H9 (cell line): ENCODE results near the gene ZIM2. TPM values are rescaled to one million over a fixed set of nuclear protein-coding genes. Genes with fewer than 3 reads are reported as not detected.

Experiments used
- DNase-seq: peaks from one replicate; pipeline ENCODE4 v3.0.0-alpha.2; 2017
- H2AFZ ChIP-seq: one replicate; pipeline ENCODE4 v1.6.1; 2013; ENCODE audit warnings: mild to moderate bottlenecking, low read length, control low read depth, moderate library complexity
- H2AK5ac ChIP-seq: 2 replicates; pipeline ENCODE4 v1.6.1; 2013; ENCODE audit warnings: low read length, control low read depth, mixed read lengths; ENCODE audit not compliant: insufficient read length
- H2BK120ac ChIP-seq: one replicate; pipeline ENCODE4 v1.6.1; 2013; ENCODE audit warnings: low read depth, mild to moderate bottlenecking, low read length, control low read depth, inconsistent platforms; ENCODE audit not compliant: poor library complexity, severe bottlenecking
- H2BK12ac ChIP-seq: 2 replicates; pipeline ENCODE4 v1.6.1; 2013; ENCODE audit warnings: low read length, control low read depth, mixed read lengths, low read depth; ENCODE audit not compliant: insufficient read length
- H2BK15ac ChIP-seq: 2 replicates; pipeline ENCODE4 v1.6.1; 2013; ENCODE audit warnings: low read depth, low read length, control low read depth
- H2BK20ac ChIP-seq: one replicate; pipeline ENCODE4 v1.6.1; 2013; ENCODE audit warnings: low read depth, mild to moderate bottlenecking, low read length, control low read depth, inconsistent platforms; ENCODE audit not compliant: poor library complexity, severe bottlenecking
- H2BK5ac ChIP-seq: 2 replicates; pipeline ENCODE4 v1.6.1; 2013; ENCODE audit warnings: low read length, control low read depth, mixed read lengths; ENCODE audit not compliant: insufficient read length
- H3K14ac ChIP-seq: 2 replicates; pipeline ENCODE4 v1.6.1; 2013; ENCODE audit warnings: low read length, control low read depth; ENCODE audit not compliant: insufficient read depth
- H3K18ac ChIP-seq: 2 replicates; pipeline ENCODE4 v1.6.1; 2013; ENCODE audit warnings: low read depth, mild to moderate bottlenecking, mixed read lengths, low read length, control low read depth; ENCODE audit not compliant: insufficient read length
- H3K23ac ChIP-seq: 2 replicates; pipeline ENCODE4 v1.6.1; 2013; ENCODE audit warnings: low read length, control low read depth, mixed read lengths, low read depth; ENCODE audit not compliant: insufficient read length
- H3K23me2 ChIP-seq: 2 replicates; pipeline ENCODE4 v1.6.1; 2013; ENCODE audit warnings: low read depth, mild to moderate bottlenecking, mixed read lengths, low read length, control low read depth; ENCODE audit not compliant: insufficient read length, poor library complexity, severe bottlenecking
- H3K27ac ChIP-seq: 2 replicates; pipeline ENCODE4 v1.5.1; 2013; ENCODE audit warnings: low read length, control low read depth, mixed read lengths, low read depth; ENCODE audit not compliant: insufficient read length
- H3K27me3 ChIP-seq: 2 replicates; pipeline ENCODE4 v1.6.1; 2013; ENCODE audit warnings: low read length, control low read depth, inconsistent platforms; ENCODE audit not compliant: insufficient read depth
- H3K4ac ChIP-seq: 2 replicates; pipeline ENCODE4 v1.6.1; 2013; ENCODE audit warnings: low read depth, mild to moderate bottlenecking, control low read depth, inconsistent platforms, low read length, moderate library complexity
- H3K4me1 ChIP-seq: 2 replicates; pipeline ENCODE4 v1.6.1; 2013; ENCODE audit warnings: low read length, control low read depth, inconsistent platforms; ENCODE audit not compliant: insufficient read depth
- H3K4me2 ChIP-seq: 2 replicates; pipeline ENCODE4 v1.6.1; 2013; ENCODE audit warnings: low read length, control low read depth, mixed read lengths; ENCODE audit not compliant: insufficient read length, insufficient read depth
- H3K56ac ChIP-seq: 2 replicates; pipeline ENCODE4 v1.6.1; 2013; ENCODE audit warnings: low read depth, mild to moderate bottlenecking, mixed read lengths, low read length, control low read depth; ENCODE audit not compliant: insufficient read length
- H3K79me1 ChIP-seq: 2 replicates; pipeline ENCODE4 v1.6.1; 2013; ENCODE audit warnings: low read depth, mild to moderate bottlenecking, moderate library complexity, low read length, control low read depth, inconsistent platforms; ENCODE audit not compliant: insufficient read depth, poor library complexity, severe bottlenecking
- H3K79me2 ChIP-seq: 2 replicates; pipeline ENCODE4 v1.6.1; 2013; ENCODE audit warnings: low read length, control low read depth, inconsistent platforms; ENCODE audit not compliant: insufficient read depth
- H3K9ac ChIP-seq: 2 replicates; pipeline ENCODE4 v1.6.1; 2013; ENCODE audit warnings: low read length, control low read depth, mixed read lengths; ENCODE audit not compliant: insufficient read length; ENCODE audit errors: extremely low read depth
- H3K9me3 ChIP-seq: one replicate; pipeline ENCODE4 v1.6.1; 2013; ENCODE audit warnings: low read depth, low read length, inconsistent platforms; ENCODE audit not compliant: control insufficient read depth
- H3T11ph ChIP-seq: one replicate; pipeline ENCODE4 v1.6.1; 2013; ENCODE audit warnings: mild to moderate bottlenecking, low read length, control low read depth, inconsistent platforms
- H4K20me1 ChIP-seq: one replicate; pipeline ENCODE4 v1.6.1; 2013; ENCODE audit not compliant: control insufficient read depth, insufficient read length, insufficient read depth
- H4K5ac ChIP-seq: 2 replicates; pipeline ENCODE4 v1.6.1; 2013; ENCODE audit warnings: low read depth, mild to moderate bottlenecking, mixed read lengths, low read length, control low read depth; ENCODE audit not compliant: insufficient read length
- H4K8ac ChIP-seq: replicated peaks from 2 replicates; pipeline ENCODE4 v1.6.1; 2013; ENCODE audit warnings: low read length, control low read depth, mixed read lengths, low read depth; ENCODE audit not compliant: insufficient read length
- H4K91ac ChIP-seq: 2 replicates; pipeline ENCODE4 v1.6.1; 2013; ENCODE audit warnings: low read depth, mild to moderate bottlenecking, moderate library complexity, mixed read lengths, low read length, control low read depth; ENCODE audit not compliant: insufficient read length
- H3K27ac Mint-ChIP-seq, 3 experiments: 2 replicates in 2 of 3; 3 replicates in 1 of 3; pipeline ENCODE4 v1.8.0; 2020 to 2021; ENCODE audit warnings: mixed read lengths in 3 of 3, mild to moderate bottlenecking in 1 of 3, moderate library complexity in 1 of 3
- H3K27me3 Mint-ChIP-seq: 2 replicates; pipeline ENCODE4 v1.8.0; 2021; ENCODE audit warnings: low read depth, mild to moderate bottlenecking, moderate library complexity, mixed read lengths
- H3K36me3 Mint-ChIP-seq, 3 experiments: 2 replicates in 2 of 3; 3 replicates in 1 of 3; pipeline ENCODE4 v1.8.0; 2020 to 2021; ENCODE audit warnings: low read depth in 3 of 3, mixed read lengths in 3 of 3; ENCODE audit not compliant: insufficient read depth in 1 of 3
- H3K4me1 Mint-ChIP-seq, 2 experiments: 2 replicates each; pipeline ENCODE4 v1.8.0; 2020; ENCODE audit warnings: mixed read lengths in 2 of 2
- H3K4me3 Mint-ChIP-seq, 2 experiments: 2 replicates in 1 of 2; 3 replicates in 1 of 2; pipeline ENCODE4 v1.8.0; 2020 to 2021; ENCODE audit warnings: mild to moderate bottlenecking in 2 of 2, mixed read lengths in 2 of 2, moderate library complexity in 1 of 2
- H3K9me3 Mint-ChIP-seq, 2 experiments: 2 replicates in 1 of 2; 3 replicates in 1 of 2; pipeline ENCODE4 v1.8.0; 2020; ENCODE audit warnings: mild to moderate bottlenecking in 2 of 2, mixed read lengths in 2 of 2, moderate library complexity in 1 of 2
- CTCF ChIP-seq: fragments of 200-600 bp; sonication (generic); conservative IDR thresholded peaks from 3 replicates; pipeline ENCODE4 v1.8.0; 2021; ENCODE audit warnings: antibody characterized with exemption, mild to moderate bottlenecking
- WGBS: extraction: QIAGEN DNeasy Blood & Tissue Kit; methylation state at CpG from one replicate; pipeline ENCODE4 v1.1.7; 2013; ENCODE audit warnings: missing lambda C conversion rate, low lambda C conversion rate, mixed read lengths; ENCODE audit not compliant: insufficient read length; ENCODE audit errors: extremely low coverage; 5-methylcytosine and 5-hydroxymethylcytosine counted together
- long read RNA-seq: library from polyadenylated mRNA; unstranded; transcript quantifications from one replicate; pipeline ENCODE4 v2.0.0, GENCODE V29; 2020
- total RNA-seq: library from RNA; stranded (reverse); gene quantifications from 2 replicates; pipeline ENCODE4 v1.2.1, GENCODE V29; 2021

The ZIM2 gene
- not detected in 2 replicates for total RNA-seq
- long read RNA-seq = 0 reads

DNA sequence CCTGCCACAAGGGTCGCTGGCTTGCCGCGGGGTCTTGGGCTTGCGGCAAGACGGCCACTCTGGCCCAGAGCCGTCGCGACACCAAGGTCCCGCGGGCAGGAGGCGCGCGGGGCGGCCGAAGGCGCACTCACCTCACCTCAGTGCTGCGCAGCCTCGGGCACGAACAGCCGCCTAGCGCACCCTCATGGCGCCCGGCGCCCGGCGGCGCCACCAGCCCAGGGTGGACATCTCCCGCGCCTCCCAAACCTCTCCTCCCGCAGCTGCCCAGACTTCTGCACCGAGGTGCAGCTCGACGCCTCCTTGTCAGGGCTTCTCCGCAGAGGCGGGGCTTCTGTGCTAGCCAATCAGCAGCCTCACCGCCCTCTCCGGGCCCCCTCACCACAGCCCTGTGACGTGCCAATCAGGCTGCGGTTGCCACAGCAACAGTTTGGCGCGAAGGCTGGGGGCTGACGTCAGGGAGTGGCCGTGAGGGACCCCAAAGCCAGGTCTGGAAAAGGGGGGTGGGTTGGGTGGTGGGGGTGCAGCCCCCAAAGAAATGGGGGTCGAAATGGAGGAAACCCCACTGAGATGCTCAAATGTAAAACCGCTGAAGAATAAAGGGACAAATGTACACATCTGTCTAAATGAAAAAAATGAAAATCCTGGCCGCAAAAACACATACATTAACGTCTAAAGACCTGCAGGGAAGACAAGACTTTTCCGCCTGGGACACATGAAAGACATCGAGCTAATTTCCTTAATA lies at the start of gene ZIM2, which contains the start of gene PEG3:
ZIM2 (minus strand) TSS at position 276 of the 742 bp plus-strand sequence. CDS start 16,449 bp downstream, outside the sequence.
PEG3 (minus strand) TSS at position 276 of the 742 bp plus-strand sequence. CDS start 16,071 bp downstream, outside the sequence.
- Histone ChIP-seq H3K23ac (no peak within 1 kb of the TSS), H3K4me2 (peak within 1 kb of the TSS; percentile 43), H3K14ac (no peak within 1 kb of the TSS), H2BK12ac (no peak within 1 kb of the TSS), H3K27me3 (no peaks in the 10 kb centered on the region), H3K79me1 (no peaks in the 10 kb centered on the region), H2AFZ (no peak within 1 kb of the TSS), H3K27ac (no peak within 1 kb of the TSS), H3T11ph (no peak within 1 kb of the TSS), H4K5ac (no peak within 1 kb of the TSS), H4K8ac (no peak within 1 kb of the TSS), H2BK5ac (no peak within 1 kb of the TSS), H3K18ac (no peak within 1 kb of the TSS), H2BK15ac (no peak within 1 kb of the TSS), H3K56ac (no peak within 1 kb of the TSS), H2BK120ac (no peak within 1 kb of the TSS), H3K79me2 (no peaks in the 10 kb centered on the region), H3K23me2 (no peaks in the 10 kb centered on the region), H2AK5ac (no peak within 1 kb of the TSS), H3K4me1 (no peaks in the 10 kb centered on the region), H4K91ac (no peak within 1 kb of the TSS), H4K20me1 (no peaks in the 10 kb centered on the region), H3K9me3 (peaks cover 65% of the 10 kb centered on the region), H3K9ac (peak within 1 kb of the TSS; percentile 41), H3K4ac (no peak within 1 kb of the TSS), H2BK20ac (no peak within 1 kb of the TSS)
- Mint-ChIP-seq H3K36me3 (peaks cover 22 to 30% (median 26%) of the 10 kb centered on the region in 3 experiments), H3K9me3 (peaks cover 61 to 62% of the 10 kb centered on the region in 2 experiments), H3K4me1 (no peaks in the 10 kb centered on the region), H3K4me3 (no peak within 1 kb of the TSS), H3K27ac (no peak within 1 kb of the TSS), H3K27me3 (peaks cover 5% of the 10 kb centered on the region)
- no peak for TF ChIP-seq CTCF
- DNase-seq = no peak
- no CpG with 5 or more reads among the region's 49 CpGs for WGBS
